Epithelial cell of proximal tubule (primary cell): ENCODE data around the gene U2SURP. TPM values are rescaled to one million over a fixed set of nuclear protein-coding genes. Genes with fewer than 3 reads are reported as not detected.

Experiments
- DNase-seq: peaks from one replicate; pipeline ENCODE4 v3.0.0-alpha.2; 2011; ENCODE audit warnings: low read depth
- H3K4me3 ChIP-seq: 2 replicates; pipeline ENCODE4 v1.5.1; 2011; ENCODE audit warnings: low read depth, mild to moderate bottlenecking, low read length
- CTCF ChIP-seq: conservative IDR thresholded peaks from 2 replicates; pipeline ENCODE4 v1.5.1; 2012; ENCODE audit warnings: low read depth, mild to moderate bottlenecking, low read length
- total RNA-seq: library from RNA; depleted of rRNA; stranded (reverse); fragments of >200 nt; gene quantifications from 2 replicates; pipeline ENCODE4 v1.2.3, GENCODE V29; 2015

The U2SURP gene
- total RNA-seq, 1 donor from 2014 or later = 77.7 TPM

GRCh38 chr3:143080196-143080595 is 78.8 kb downstream of the U2SURP start:
- no peak for TF ChIP-seq CTCF
- no peak overlapping the region for H3K4me3 ChIP-seq
- no peak for DNase-seq

- H3K4me3 ChIP-seq = no peak overlapping the region
- no peak for DNase-seq
- no peak for TF ChIP-seq CTCF
Measured at GRCh38 chr3:143081365-143081764, 80.0 kb downstream of the U2SURP start.

- no peak for TF ChIP-seq CTCF
- H3K4me3 ChIP-seq = no peak overlapping the region
- no peak for DNase-seq
Measured at GRCh38 chr3:143081844-143082778, 80.7 kb downstream of the U2SURP start.

- no peak for DNase-seq
- no peak overlapping the region for H3K4me3 ChIP-seq
- no peak for TF ChIP-seq CTCF
Measured at GRCh38 chr3:143083781-143084180, 82.4 kb downstream of the U2SURP start.

- TF ChIP-seq CTCF = no peak
- no peak overlapping the region for H3K4me3 ChIP-seq
- DNase-seq = peak; percentile 26
Measured at GRCh38 chr3:143084856-143085731, 83.7 kb downstream of the U2SURP start.

- TF ChIP-seq CTCF = no peak
- H3K4me3 ChIP-seq = no peak overlapping the region
- no peak for DNase-seq
Measured at GRCh38 chr3:143088835-143089234, 87.5 kb downstream of the U2SURP start.
